CD8-positive, alpha-beta memory T cell (primary cell): ENCODE measurements around the gene OFD1. TPM values are rescaled to one million over a fixed set of nuclear protein-coding genes. Genes with fewer than 3 reads are reported as not detected.

ENCODE experiments used
- CTCF ChIA-PET: fragments of 350-600 bp; sonication (Branson Sonifier 250); formaldehyde crosslinking; loops from one replicate; lab custom pipeline; 2021; ENCODE audit warnings: antibody characterized with exemption; lab: Charles Lee
- POLR2A ChIA-PET: fragments of 350-600 bp; sonication (Branson Sonifier 250); formaldehyde crosslinking; loops from one replicate; lab custom pipeline; 2021; ENCODE audit warnings: antibody characterized with exemption; lab: Charles Lee
- DNase-seq, 5 donors: peaks; one replicate each; pipeline versions ENCODE4 v3.0.0 to v3.0.0-alpha.2; 2020 to 2022; ENCODE audit warnings: mixed read lengths in 1 of 5
- H3K27ac ChIP-seq: one replicate; pipeline ENCODE4 v1.7.0; 2013; ENCODE audit warnings: low read depth, mild to moderate bottlenecking, low read length, moderate library complexity
- H3K27me3 ChIP-seq: 2 replicates; pipeline ENCODE4 v1.7.0; 2013; ENCODE audit warnings: low read length, mild to moderate bottlenecking; ENCODE audit not compliant: insufficient read depth, poor library complexity, severe bottlenecking
- H3K36me3 ChIP-seq: 2 replicates; pipeline ENCODE4 v1.7.0; 2013; ENCODE audit warnings: mild to moderate bottlenecking, low read length, moderate library complexity; ENCODE audit not compliant: insufficient read depth
- H3K4me1 ChIP-seq: 2 replicates; pipeline ENCODE4 v1.7.0; 2013; ENCODE audit warnings: mild to moderate bottlenecking, low read length, moderate library complexity; ENCODE audit not compliant: insufficient read depth
- H3K4me3 ChIP-seq: 2 replicates; pipeline ENCODE4 v1.7.0; 2013; ENCODE audit warnings: mild to moderate bottlenecking, low read length
- H3K9me3 ChIP-seq: 2 replicates; pipeline ENCODE4 v1.7.0; 2013; ENCODE audit warnings: mild to moderate bottlenecking, low read length
- H3K27ac Mint-ChIP-seq, 8 donors: one replicate each; pipeline ENCODE4 v1.8.0; 2020 to 2021; ENCODE audit warnings: mixed read lengths in 8 of 8, mild to moderate bottlenecking in 6 of 8, inconsistent platforms in 3 of 8, moderate library complexity in 3 of 8
- H3K27me3 Mint-ChIP-seq, 2 donors: one replicate each; pipeline ENCODE4 v1.8.0; 2020 to 2021; ENCODE audit warnings: mixed read lengths in 2 of 2, mild to moderate bottlenecking in 1 of 2, moderate library complexity in 1 of 2
- H3K36me3 Mint-ChIP-seq, 3 donors: one replicate each; pipeline ENCODE4 v1.8.0; 2020 to 2021; ENCODE audit warnings: mixed read lengths in 3 of 3, inconsistent platforms in 1 of 3, mild to moderate bottlenecking in 1 of 3
- H3K4me1 Mint-ChIP-seq, 3 donors: one replicate each; pipeline ENCODE4 v1.8.0; 2020 to 2021; ENCODE audit warnings: mixed read lengths in 3 of 3, inconsistent platforms in 1 of 3, mild to moderate bottlenecking in 1 of 3
- H3K4me3 Mint-ChIP-seq, 7 donors: one replicate each; pipeline ENCODE4 v1.8.0; 2020 to 2021; ENCODE audit warnings: mixed read lengths in 7 of 7, mild to moderate bottlenecking in 6 of 7, moderate library complexity in 4 of 7, inconsistent platforms in 2 of 7
- H3K9me3 Mint-ChIP-seq, 5 donors: one replicate each; pipeline ENCODE4 v1.8.0; 2020 to 2022; ENCODE audit warnings: mixed read lengths in 5 of 5, mild to moderate bottlenecking in 3 of 5, moderate library complexity in 2 of 5, inconsistent platforms in 1 of 5
- polyA plus RNA-seq: library from polyadenylated mRNA; unstranded; fragments of 300-500 nt; fragmentation: Illumina TruSeq; gene quantifications from one replicate; pipeline ENCODE4 v1.2.3, GENCODE V29; 2021
- total RNA-seq, 2 experiments: library from RNA; stranded (reverse); gene quantifications; one replicate each; pipeline ENCODE4 v1.2.3, GENCODE V29; 2021

The OFD1 gene
- total and polyA plus RNA-seq, 3 experiments from 2014 or later, result 29.1 to 46.3 (median 30.4) TPM

DNA sequence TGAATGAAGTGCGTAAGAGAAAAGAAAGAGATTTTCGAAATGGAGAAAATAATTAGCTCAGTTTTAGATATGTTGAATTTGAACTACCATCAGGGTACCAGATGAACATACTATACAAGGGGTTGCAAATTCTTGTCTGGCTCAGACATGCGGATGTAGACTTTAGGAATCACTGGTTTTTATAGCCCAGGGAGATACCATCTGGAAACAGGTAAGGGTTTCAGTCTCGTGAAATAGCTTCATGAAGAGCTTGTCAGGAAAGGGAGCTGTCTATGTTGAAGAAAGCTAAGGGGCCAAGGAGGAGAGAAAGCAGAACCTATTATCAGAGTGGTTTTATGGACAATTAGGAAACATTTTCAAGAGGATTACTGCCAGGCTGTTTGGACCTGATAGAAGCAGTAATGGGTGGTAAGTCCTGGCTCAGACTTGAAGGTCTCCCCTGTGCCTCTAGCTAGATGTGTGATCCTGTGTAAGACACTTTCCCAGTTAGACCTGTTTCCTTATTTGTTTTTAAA, 38.9 kb upstream of the OFD1 start:
- peak overlapping the region in 4 of 7 donors; percentile 8 to 68 (median 35) for H3K4me3 Mint-ChIP-seq
- Histone ChIP-seq H3K36me3 (no peaks in the 10 kb centered on the region), H3K4me1 (peaks cover 72% of the 10 kb centered on the region), H3K27ac (no peak overlapping the region), H3K27me3 (no peaks in the 10 kb centered on the region), H3K9me3 (no peaks in the 10 kb centered on the region), H3K4me3 (no peak overlapping the region)
- peaks cover 0 to 2% of the 10 kb centered on the region in 2 donors for H3K27me3 Mint-ChIP-seq
- peak overlapping the region in 7 of 8 donors; percentile 24 to 91 (median 35) for H3K27ac Mint-ChIP-seq
- no peak for DNase-seq
- H3K4me1 Mint-ChIP-seq, result peaks cover 73 to 94% (median 91%) of the 10 kb centered on the region in 3 donors
- POLR2A ChIA-PET, result interaction anchor here (1.0 kb wide), 1 partner anchor 39 kb away, joined by 3 read pairs; no protein-coding TSS in a partner anchor
- H3K9me3 Mint-ChIP-seq, result no peaks in the 10 kb centered on the region
- CTCF ChIA-PET, result interaction anchor here (0.7 kb wide), 1 partner anchor 39 kb away, joined by 3 read pairs; the partner anchor contains the start of genes OFD1 and TRAPPC2
- peaks cover 0 to 11% (median 3%) of the 10 kb centered on the region in 3 donors for H3K36me3 Mint-ChIP-seq

DNA sequence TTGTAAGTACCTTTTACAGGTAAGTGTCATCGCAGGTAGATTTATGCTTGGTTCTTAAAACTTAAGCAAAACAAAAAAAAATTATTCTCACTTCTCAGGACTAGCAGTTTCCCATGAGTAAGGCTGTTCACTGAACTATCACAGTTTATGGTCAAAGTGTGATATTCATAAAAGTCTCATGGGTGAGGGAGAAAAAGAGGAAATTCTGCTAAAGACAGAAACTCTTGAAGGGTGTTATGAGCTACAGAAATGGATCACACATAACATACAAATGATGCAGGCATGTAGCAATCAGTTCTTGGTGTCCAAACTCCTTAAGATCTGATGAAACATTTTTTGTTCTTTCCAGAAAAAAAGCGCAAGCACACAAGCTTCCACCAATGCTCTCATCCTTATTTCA, 37.1 kb upstream of the OFD1 start:
- H3K4me1 Mint-ChIP-seq, result peaks cover 76 to 97% (median 94%) of the 10 kb centered on the region in 3 donors
- peaks cover 0 to 22% (median 6%) of the 10 kb centered on the region in 3 donors for H3K36me3 Mint-ChIP-seq
- peak in 1 of 5 donors; percentile 22 for DNase-seq
- CTCF ChIA-PET, result interaction anchor here (2.6 kb wide), 1 partner anchor 37 kb away, joined by 10 read pairs; the partner anchor contains the start of genes OFD1 and TRAPPC2
- Histone ChIP-seq H3K4me3 (no peak overlapping the region), H3K4me1 (peaks cover 69% of the 10 kb centered on the region), H3K9me3 (no peaks in the 10 kb centered on the region), H3K36me3 (no peaks in the 10 kb centered on the region), H3K27me3 (no peaks in the 10 kb centered on the region), H3K27ac (no peak overlapping the region)
- H3K27me3 Mint-ChIP-seq, result peaks cover 0 to 1% of the 10 kb centered on the region in 2 donors
- H3K27ac Mint-ChIP-seq, result peak overlapping the region; percentile 7 to 92 (median 65)
- H3K4me3 Mint-ChIP-seq, result peak overlapping the region; percentile 4 to 76 (median 54)
- POLR2A ChIA-PET, result interaction anchor here (1.5 kb wide), 1 partner anchor 9 kb away, joined by 6 read pairs; the partner anchor contains the start of gene RAB9A
- H3K9me3 Mint-ChIP-seq, result no peaks in the 10 kb centered on the region

DNA sequence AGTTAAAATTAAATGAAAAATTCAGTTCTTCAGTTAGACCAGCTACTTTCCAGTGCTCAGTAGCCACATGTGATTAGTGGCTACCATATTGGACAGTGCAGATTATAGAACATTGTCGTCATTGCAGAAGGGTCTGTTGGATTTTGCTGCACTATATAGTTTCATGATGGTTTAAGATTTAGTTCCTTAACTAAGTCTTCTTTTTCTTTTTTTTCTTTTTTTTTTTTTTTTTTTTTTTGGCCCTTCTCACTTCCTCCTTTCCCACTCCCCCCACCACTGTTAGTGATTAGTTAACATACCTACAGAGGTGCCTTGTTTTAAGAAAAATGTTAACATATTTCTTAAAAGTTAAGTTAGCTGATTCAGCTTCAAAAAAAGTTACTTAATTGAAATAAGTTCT, 36.6 kb upstream of the OFD1 start:
- Histone ChIP-seq H3K36me3 (no peaks in the 10 kb centered on the region), H3K4me1 (peaks cover 64% of the 10 kb centered on the region), H3K27me3 (no peaks in the 10 kb centered on the region), H3K9me3 (no peaks in the 10 kb centered on the region), H3K27ac (no peak overlapping the region), H3K4me3 (no peak overlapping the region)
- Mint-ChIP-seq H3K27ac (peak overlapping the region in 6 of 8 donors; percentile 9 to 92 (median 61)), H3K4me3 (no peak overlapping the region), H3K9me3 (no peaks in the 10 kb centered on the region), H3K27me3 (peaks cover 0 to 1% of the 10 kb centered on the region in 2 donors), H3K36me3 (peaks cover 0 to 25% (median 6%) of the 10 kb centered on the region in 3 donors), H3K4me1 (peaks cover 76 to 97% (median 94%) of the 10 kb centered on the region in 3 donors)
- ChIA-PET CTCF (interaction anchor here (2.6 kb wide), 1 partner anchor 37 kb away, joined by 10 read pairs; the partner anchor contains the start of genes OFD1 and TRAPPC2), POLR2A (interaction anchor here (1.5 kb wide), 1 partner anchor 9 kb away, joined by 6 read pairs; the partner anchor contains the start of gene RAB9A)
- DNase-seq, result no peak

DNA sequence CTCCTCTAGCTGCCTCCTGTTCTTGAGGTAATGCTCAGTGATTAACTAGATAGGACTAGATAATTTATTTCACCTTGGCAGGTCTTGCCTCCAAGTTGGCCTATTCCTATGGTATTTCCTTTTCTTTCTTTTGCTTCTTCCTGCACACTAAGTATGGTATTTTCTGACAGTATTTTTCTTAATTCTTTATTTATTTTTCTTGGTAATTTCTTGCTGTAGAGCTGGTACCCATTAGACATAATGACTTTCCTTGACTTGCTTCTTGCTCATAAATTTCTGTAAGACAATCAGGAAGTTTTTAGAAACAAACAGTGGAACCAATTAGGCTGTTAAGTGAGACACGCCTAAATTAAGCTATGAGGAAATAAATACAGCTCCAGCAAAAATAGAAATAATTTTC, 36.1 kb upstream of the OFD1 start:
- no peak for DNase-seq
- Histone ChIP-seq H3K27me3 (no peaks in the 10 kb centered on the region), H3K27ac (no peak overlapping the region), H3K36me3 (no peaks in the 10 kb centered on the region), H3K9me3 (no peaks in the 10 kb centered on the region), H3K4me1 (peaks cover 59% of the 10 kb centered on the region), H3K4me3 (no peak overlapping the region)
- ChIA-PET POLR2A (interaction anchor here (1.5 kb wide), 1 partner anchor 10 kb away, joined by 6 read pairs; the partner anchor contains the start of gene RAB9A), CTCF (interaction anchor here (2.6 kb wide), 1 partner anchor 36 kb away, joined by 10 read pairs; the partner anchor contains the start of genes OFD1 and TRAPPC2)
- H3K36me3 Mint-ChIP-seq, result peaks cover 0 to 26% (median 6%) of the 10 kb centered on the region in 3 donors
- H3K27me3 Mint-ChIP-seq, result peaks cover 0 to 1% of the 10 kb centered on the region in 2 donors
- peak overlapping the region in 3 of 8 donors; percentile 9 to 88 (median 70) for H3K27ac Mint-ChIP-seq
- H3K9me3 Mint-ChIP-seq, result no peaks in the 10 kb centered on the region
- peak overlapping the region in 1 of 7 donors; percentile 20 for H3K4me3 Mint-ChIP-seq
- H3K4me1 Mint-ChIP-seq, result peaks cover 75 to 97% (median 94%) of the 10 kb centered on the region in 3 donors

DNA sequence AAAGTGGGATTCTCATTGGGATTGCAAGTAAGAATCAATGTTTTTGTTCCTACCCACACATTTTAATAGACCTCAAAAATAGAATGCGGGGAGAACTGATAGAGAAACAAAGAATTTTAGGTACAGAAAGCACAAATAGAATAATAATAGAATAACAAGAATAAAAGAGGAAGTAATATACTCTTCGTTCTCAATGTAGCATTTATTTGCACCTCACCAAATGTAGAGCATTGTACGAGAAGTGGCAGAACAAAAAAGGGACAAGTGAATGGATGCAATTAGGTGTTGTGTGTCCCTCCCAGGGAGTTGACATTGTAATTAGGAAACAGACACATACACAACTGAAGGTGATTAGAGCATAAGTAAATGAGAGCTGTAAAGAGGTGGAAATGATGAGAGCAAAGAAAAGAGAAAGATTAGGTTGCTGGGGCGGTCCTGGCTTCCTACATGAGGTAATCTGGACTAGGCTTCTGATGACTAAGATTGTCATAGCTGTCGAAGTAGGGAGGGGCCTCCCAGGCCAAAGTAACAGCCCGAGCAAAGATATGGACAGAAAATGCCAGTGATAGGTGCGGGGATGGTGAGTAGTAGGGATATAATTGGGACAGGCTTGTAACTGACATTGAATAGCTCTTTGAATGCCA, 35.2 kb upstream of the OFD1 start:
- Histone ChIP-seq H3K4me1 (peaks cover 50% of the 10 kb centered on the region), H3K27me3 (no peaks in the 10 kb centered on the region), H3K36me3 (no peaks in the 10 kb centered on the region), H3K4me3 (no peak overlapping the region), H3K27ac (no peak overlapping the region), H3K9me3 (no peaks in the 10 kb centered on the region)
- POLR2A ChIA-PET, result no interaction called here
- Mint-ChIP-seq H3K27me3 (peaks cover 0 to 1% of the 10 kb centered on the region in 2 donors), H3K27ac (peak overlapping the region in 7 of 8 donors; percentile 3 to 88 (median 45)), H3K4me1 (peaks cover 73 to 96% (median 95%) of the 10 kb centered on the region in 3 donors), H3K36me3 (peaks cover 0 to 34% (median 6%) of the 10 kb centered on the region in 3 donors), H3K9me3 (no peaks in the 10 kb centered on the region), H3K4me3 (peak overlapping the region in 2 of 7 donors; percentile 27 to 58)
- DNase-seq, result no peak
- CTCF ChIA-PET, result interaction anchor here (2.6 kb wide), 1 partner anchor 35 kb away, joined by 10 read pairs; the partner anchor contains the start of genes OFD1 and TRAPPC2

DNA sequence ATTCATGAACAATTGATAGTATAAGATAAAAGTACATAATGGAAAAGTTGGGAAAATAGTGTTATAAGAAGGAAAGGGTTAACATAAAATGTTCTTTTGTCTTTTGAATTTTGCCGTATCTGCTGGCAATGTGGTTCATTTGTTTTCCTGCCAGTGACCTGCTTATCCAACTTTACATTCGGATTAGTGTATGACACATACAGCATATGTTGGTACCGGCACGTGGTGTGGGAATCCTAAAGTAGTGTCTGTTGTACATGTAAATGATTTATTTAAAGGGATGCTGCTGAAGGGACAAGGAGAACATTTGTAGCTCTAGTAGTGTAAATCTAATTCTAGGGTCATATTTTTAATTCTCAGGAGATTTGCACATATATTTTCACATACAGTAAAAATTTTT, 34.2 kb upstream of the OFD1 start:
- Mint-ChIP-seq H3K9me3 (no peaks in the 10 kb centered on the region), H3K27me3 (peaks cover 0 to 1% of the 10 kb centered on the region in 2 donors), H3K27ac (peak overlapping the region in 2 of 8 donors; percentile 29 to 71), H3K4me1 (peaks cover 64 to 88% (median 86%) of the 10 kb centered on the region in 3 donors), H3K4me3 (no peak overlapping the region), H3K36me3 (peaks cover 0 to 35% (median 6%) of the 10 kb centered on the region in 3 donors)
- no peaks in the 10 kb centered on the region for H3K36me3 ChIP-seq
- no peaks in the 10 kb centered on the region for H3K9me3 ChIP-seq
- ChIA-PET POLR2A (no interaction called here), CTCF (no interaction called here)
- no peak overlapping the region for H3K27ac ChIP-seq
- no peaks in the 10 kb centered on the region for H3K27me3 ChIP-seq
- H3K4me1 ChIP-seq, result peaks cover 40% of the 10 kb centered on the region
- DNase-seq, result no peak
- no peak overlapping the region for H3K4me3 ChIP-seq

DNA sequence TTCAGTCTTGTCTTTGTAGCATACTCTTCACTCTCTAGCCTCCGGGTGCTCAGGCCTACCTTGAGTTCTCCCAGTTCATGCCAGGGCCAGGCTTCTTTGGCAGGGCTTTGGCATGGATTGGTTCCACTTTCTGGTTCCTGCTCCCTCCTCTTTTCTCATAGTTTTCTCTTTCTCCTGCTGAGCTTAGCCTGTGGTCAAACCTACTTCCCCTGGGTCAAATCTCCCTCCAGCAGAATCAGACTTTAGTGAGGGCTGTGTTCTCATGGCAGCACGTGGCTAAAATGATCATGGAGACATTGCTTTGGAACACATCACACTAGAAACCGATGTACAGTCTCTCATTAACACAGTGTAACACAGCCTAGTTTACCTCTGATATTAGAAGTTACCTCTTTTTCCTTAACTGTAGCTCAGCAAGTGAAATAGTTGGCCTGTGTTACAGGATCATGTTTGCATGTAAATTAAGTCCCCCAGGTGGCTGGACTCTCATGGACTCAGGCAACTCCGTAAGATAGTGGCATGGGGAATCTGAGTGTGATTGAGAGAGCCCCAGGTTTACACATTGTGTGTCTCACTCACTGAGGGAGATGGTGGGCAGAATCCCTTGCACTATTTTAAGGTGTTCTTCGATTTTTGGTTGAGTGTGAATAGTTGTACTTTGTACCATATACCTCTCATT, 32.3 kb upstream of the OFD1 start:
- peaks cover 24% of the 10 kb centered on the region for H3K4me1 ChIP-seq
- H3K9me3 ChIP-seq, result no peaks in the 10 kb centered on the region
- peaks cover 53 to 79% (median 76%) of the 10 kb centered on the region in 3 donors for H3K4me1 Mint-ChIP-seq
- ChIA-PET POLR2A (no interaction called here), CTCF (interaction anchor here (1.7 kb wide), 1 partner anchor 32 kb away, joined by 6 read pairs; the partner anchor contains the start of genes OFD1 and TRAPPC2)
- peak overlapping the region in 5 of 7 donors; percentile 17 to 41 (median 35) for H3K4me3 Mint-ChIP-seq
- peaks cover 0 to 39% (median 9%) of the 10 kb centered on the region in 3 donors for H3K36me3 Mint-ChIP-seq
- peaks cover 0 to 1% of the 10 kb centered on the region in 2 donors for H3K27me3 Mint-ChIP-seq
- no peaks in the 10 kb centered on the region for H3K9me3 Mint-ChIP-seq
- H3K27ac Mint-ChIP-seq, result peak overlapping the region; percentile 59 to 97 (median 80)
- no peak overlapping the region for H3K4me3 ChIP-seq
- DNase-seq, result no peak
- H3K36me3 ChIP-seq, result no peaks in the 10 kb centered on the region
- no peak overlapping the region for H3K27ac ChIP-seq
- H3K27me3 ChIP-seq, result no peaks in the 10 kb centered on the region
